Peyer's patch (tissue), 4 donors: Measurements from ENCODE around the gene ARF1.

Experiments used
- CTCF ChIP-seq, 6 experiments: fragments of 450-650 bp in 4 of 6; fragments of 200-600 bp in 2 of 6; sonication (generic) in 1 of 6; IDR thresholded peaks; one replicate each; pipeline ENCODE4 v1.5.1; 2017 to 2019; ENCODE audit warnings: antibody characterized with exemption in 6 of 6, mild to moderate bottlenecking in 3 of 6, moderate library complexity in 1 of 6
- POLR2A ChIP-seq, 2 donors: fragments of 450-650 bp; IDR thresholded peaks; one replicate each; pipeline ENCODE4 v1.5.1; 2017; ENCODE audit warnings: antibody characterized with exemption in 2 of 2, mild to moderate bottlenecking in 2 of 2, moderate library complexity in 2 of 2

- TF ChIP-seq CTCF (IDR thresholded peaks at IDR 0.05) (peak in 1 of 6 experiments; percentile 3), POLR2A (IDR thresholded peaks at IDR 0.05) (peak in 1 of 2 donors; percentile 28)
Measured at GRCh38 chr1:228085287-228085951, 2.9 kb downstream of the ARF1 start.
